Duodenal mucosa (tissue), 2 donors: ENCODE results near the gene ARHGAP22.
"Not testable (repeated sequence)": the region's sequence is repeated elsewhere in the genome, so short reads cannot be mapped to it uniquely, and the experiment has no call there.

ENCODE experiments used
- H3K27ac ChIP-seq: one replicate; pipeline ENCODE4 v1.7.0; 2013; ENCODE audit warnings: low read depth, low read length
- H3K27me3 ChIP-seq, 2 donors: one replicate each; pipeline ENCODE4 v1.7.0; 2013; ENCODE audit warnings: low read length in 2 of 2, control low read depth in 1 of 2; ENCODE audit not compliant: insufficient read depth in 2 of 2, control insufficient read depth in 1 of 2
- H3K36me3 ChIP-seq, 2 donors: one replicate each; pipeline ENCODE4 v1.7.0; 2013; ENCODE audit warnings: low read length in 2 of 2, control low read depth in 1 of 2; ENCODE audit not compliant: insufficient read depth in 2 of 2, control insufficient read depth in 1 of 2
- H3K4me1 ChIP-seq, 2 donors: one replicate each; pipeline ENCODE4 v1.7.0; 2013; ENCODE audit warnings: low read length in 2 of 2, control low read depth in 1 of 2; ENCODE audit not compliant: insufficient read depth in 2 of 2, control insufficient read depth in 1 of 2
- H3K4me3 ChIP-seq, 2 donors: one replicate each; pipeline ENCODE4 v1.7.0; 2013; ENCODE audit warnings: low read length in 2 of 2, low read depth in 1 of 2
- H3K9ac ChIP-seq, 2 donors: one replicate each; pipeline ENCODE4 v1.7.0; 2013; ENCODE audit warnings: low read length in 2 of 2, low read depth in 1 of 2
- H3K9me3 ChIP-seq, 2 donors: one replicate each; pipeline ENCODE4 v1.7.0; 2013; ENCODE audit warnings: low read length in 2 of 2, control low read depth in 1 of 2; ENCODE audit not compliant: control insufficient read depth in 1 of 2

Gene ARHGAP22

GRCh38 chr10:48645600-48645999 is 40.7 kb upstream of the ARHGAP22 start:
- H3K9me3 ChIP-seq, result no peaks in the 10 kb centered on the region
- no peak overlapping the region for H3K27ac ChIP-seq
- H3K9ac ChIP-seq, result no peak overlapping the region
- no peaks in the 10 kb centered on the region for H3K4me1 ChIP-seq
- no peaks in the 10 kb centered on the region for H3K36me3 ChIP-seq
- H3K4me3 ChIP-seq, result no peak overlapping the region
- no peaks in the 10 kb centered on the region for H3K27me3 ChIP-seq

GRCh38 chr10:48641099-48641690 is 36.3 kb upstream of the ARHGAP22 start:
- not testable (repeated sequence) for H3K4me1 ChIP-seq, H3K27me3 ChIP-seq, H3K27ac ChIP-seq, H3K36me3 ChIP-seq, H3K9ac ChIP-seq, H3K4me3 ChIP-seq, H3K9me3 ChIP-seq

- Histone ChIP-seq H3K4me3 (no peak overlapping the region), H3K27ac (no peak overlapping the region), H3K9me3 (no peaks in the 10 kb centered on the region), H3K36me3 (no peaks in the 10 kb centered on the region), H3K27me3 (peaks cover 0 to 5% of the 10 kb centered on the region in 2 donors), H3K9ac (no peak overlapping the region), H3K4me1 (no peaks in the 10 kb centered on the region)
Measured at GRCh38 chr10:48640326-48640725, 35.5 kb upstream of the ARHGAP22 start.

- peaks cover 0 to 1% of the 10 kb centered on the region in 2 donors for H3K4me1 ChIP-seq
- H3K36me3 ChIP-seq, result no peaks in the 10 kb centered on the region
- H3K9ac ChIP-seq, result no peak overlapping the region
- H3K4me3 ChIP-seq, result no peak overlapping the region
- H3K27me3 ChIP-seq, result peaks cover 0 to 5% of the 10 kb centered on the region in 2 donors
- no peaks in the 10 kb centered on the region for H3K9me3 ChIP-seq
- H3K27ac ChIP-seq, result no peak overlapping the region
Measured at GRCh38 chr10:48639632-48640031, 34.8 kb upstream of the ARHGAP22 start.

GRCh38 chr10:48638739-48639527 is 34.1 kb upstream of the ARHGAP22 start:
- H3K4me3 ChIP-seq, result no peak overlapping the region
- H3K27me3 ChIP-seq, result peaks cover 0 to 5% of the 10 kb centered on the region in 2 donors
- H3K9ac ChIP-seq, result no peak overlapping the region
- no peak overlapping the region for H3K27ac ChIP-seq
- H3K4me1 ChIP-seq, result peaks cover 3 to 8% of the 10 kb centered on the region in 2 donors
- H3K9me3 ChIP-seq, result no peaks in the 10 kb centered on the region
- no peaks in the 10 kb centered on the region for H3K36me3 ChIP-seq

GRCh38 chr10:48638158-48638557 is 33.3 kb upstream of the ARHGAP22 start:
- H3K27ac ChIP-seq, result no peak overlapping the region
- H3K36me3 ChIP-seq, result no peaks in the 10 kb centered on the region
- no peaks in the 10 kb centered on the region for H3K9me3 ChIP-seq
- H3K4me1 ChIP-seq, result peaks cover 5 to 11% of the 10 kb centered on the region in 2 donors
- no peak overlapping the region for H3K4me3 ChIP-seq
- peaks cover 0 to 5% of the 10 kb centered on the region in 2 donors for H3K27me3 ChIP-seq
- H3K9ac ChIP-seq, result no peak overlapping the region

- Histone ChIP-seq H3K9ac (no peak overlapping the region), H3K36me3 (no peaks in the 10 kb centered on the region), H3K9me3 (no peaks in the 10 kb centered on the region), H3K4me1 (peaks cover 5 to 11% of the 10 kb centered on the region in 2 donors), H3K27me3 (peaks cover 0 to 5% of the 10 kb centered on the region in 2 donors), H3K4me3 (no peak overlapping the region), H3K27ac (no peak overlapping the region)
Measured at GRCh38 chr10:48636901-48637300, 32.0 kb upstream of the ARHGAP22 start.

GRCh38 chr10:48636231-48636630 is 31.4 kb upstream of the ARHGAP22 start:
- Histone ChIP-seq H3K9ac (no peak overlapping the region), H3K4me3 (no peak overlapping the region), H3K4me1 (peaks cover 5 to 11% of the 10 kb centered on the region in 2 donors), H3K27me3 (peaks cover 0 to 5% of the 10 kb centered on the region in 2 donors), H3K36me3 (no peaks in the 10 kb centered on the region), H3K27ac (no peak overlapping the region), H3K9me3 (no peaks in the 10 kb centered on the region)

- Histone ChIP-seq H3K4me3 (no peak overlapping the region), H3K27ac (no peak overlapping the region), H3K9ac (no peak overlapping the region)
Measured at GRCh38 chr10:48634984-48635557, 30.2 kb upstream of the ARHGAP22 start.

More at GRCh38 chr10:48634984-48635557, 30.2 kb upstream of the ARHGAP22 start:
- Histone ChIP-seq H3K27me3 (peaks cover 0 to 5% of the 10 kb centered on the region in 2 donors), H3K36me3 (no peaks in the 10 kb centered on the region), H3K9me3 (no peaks in the 10 kb centered on the region), H3K4me1 (peaks cover 5 to 11% of the 10 kb centered on the region in 2 donors)
